HEK293 (cell line): ENCODE measurements around the gene TTLL11.

Source experiments
- OSR2 ChIP-seq: fragments of 450-650 bp; formaldehyde crosslinking; IDR thresholded peaks from 2 replicates; pipeline ENCODE4 v1.5.1; 2016; ENCODE audit warnings: missing biosample characterization, missing genetic modification characterization
- SP7 ChIP-seq: fragments of 450-650 bp; formaldehyde crosslinking; IDR thresholded peaks from 2 replicates; pipeline ENCODE4 v1.5.1; 2016; ENCODE audit warnings: missing biosample characterization, missing genetic modification characterization
- YY1 ChIP-seq: fragments of 450-650 bp; formaldehyde crosslinking; IDR thresholded peaks from 2 replicates; pipeline ENCODE4 v1.5.1; 2018; ENCODE audit warnings: missing biosample characterization, missing genetic modification characterization
- ZNF132 ChIP-seq: fragments of 450-650 bp; formaldehyde crosslinking; IDR thresholded peaks from 2 replicates; pipeline ENCODE4 v1.5.1; 2017; ENCODE audit warnings: missing biosample characterization, missing genetic modification characterization, borderline replicate concordance
- ZNF670 ChIP-seq: fragments of 450-650 bp; formaldehyde crosslinking; IDR thresholded peaks from 2 replicates; pipeline ENCODE4 v1.5.1; 2016; ENCODE audit warnings: missing biosample characterization, missing genetic modification characterization, low read depth
- TF ChIP-seq, protein P1 (sequence below): fragments of 450-650 bp; formaldehyde crosslinking; IDR thresholded peaks from 2 replicates; pipeline ENCODE4 v1.5.1; 2016; ENCODE audit warnings: missing biosample characterization, missing genetic modification characterization
- TF ChIP-seq, protein P2 (sequence below): fragments of 450-650 bp; formaldehyde crosslinking; IDR thresholded peaks from 2 replicates; pipeline ENCODE4 v1.5.1; 2017; ENCODE audit warnings: missing biosample characterization, missing genetic modification characterization

DNA sequence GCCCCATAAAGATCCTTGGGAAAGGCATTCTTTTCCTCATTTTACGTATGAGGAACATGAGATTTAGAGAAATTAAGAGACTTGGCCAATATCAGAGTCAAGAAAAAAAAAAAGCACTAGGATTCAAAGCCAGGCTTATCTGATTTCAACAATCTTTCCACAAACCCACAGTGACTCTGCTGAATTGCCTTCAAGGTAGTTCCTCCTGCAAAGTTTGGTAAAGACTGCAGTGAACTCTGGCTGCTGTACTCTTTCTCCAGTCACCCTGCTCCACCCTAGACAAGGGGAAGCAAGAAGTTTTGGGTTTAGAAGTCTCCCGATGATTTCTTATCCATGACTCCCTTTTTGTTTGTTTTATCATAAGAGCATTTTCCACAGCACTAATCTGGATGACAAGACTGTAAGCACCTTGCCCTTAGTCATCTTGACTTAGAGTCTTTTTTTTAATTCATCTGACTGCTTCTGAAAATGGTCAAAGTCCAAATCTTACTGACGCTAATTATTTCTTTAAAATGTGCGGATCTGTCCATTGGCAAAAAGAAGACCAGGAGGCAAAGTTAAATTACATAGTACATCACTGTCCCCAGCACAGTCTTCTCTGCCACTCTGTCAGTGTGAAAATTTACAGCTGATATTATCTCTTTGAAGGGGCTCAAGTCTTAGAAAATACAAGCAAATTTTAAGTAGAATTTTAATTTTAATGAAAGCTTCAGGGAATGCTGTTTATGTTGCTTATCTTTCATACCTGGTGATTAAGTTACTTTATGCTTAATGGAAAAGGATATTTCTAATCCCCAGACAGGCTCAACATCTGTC, 180.1 kb downstream of the TTLL11 start:
- TF ChIP-seq, protein P1, sequence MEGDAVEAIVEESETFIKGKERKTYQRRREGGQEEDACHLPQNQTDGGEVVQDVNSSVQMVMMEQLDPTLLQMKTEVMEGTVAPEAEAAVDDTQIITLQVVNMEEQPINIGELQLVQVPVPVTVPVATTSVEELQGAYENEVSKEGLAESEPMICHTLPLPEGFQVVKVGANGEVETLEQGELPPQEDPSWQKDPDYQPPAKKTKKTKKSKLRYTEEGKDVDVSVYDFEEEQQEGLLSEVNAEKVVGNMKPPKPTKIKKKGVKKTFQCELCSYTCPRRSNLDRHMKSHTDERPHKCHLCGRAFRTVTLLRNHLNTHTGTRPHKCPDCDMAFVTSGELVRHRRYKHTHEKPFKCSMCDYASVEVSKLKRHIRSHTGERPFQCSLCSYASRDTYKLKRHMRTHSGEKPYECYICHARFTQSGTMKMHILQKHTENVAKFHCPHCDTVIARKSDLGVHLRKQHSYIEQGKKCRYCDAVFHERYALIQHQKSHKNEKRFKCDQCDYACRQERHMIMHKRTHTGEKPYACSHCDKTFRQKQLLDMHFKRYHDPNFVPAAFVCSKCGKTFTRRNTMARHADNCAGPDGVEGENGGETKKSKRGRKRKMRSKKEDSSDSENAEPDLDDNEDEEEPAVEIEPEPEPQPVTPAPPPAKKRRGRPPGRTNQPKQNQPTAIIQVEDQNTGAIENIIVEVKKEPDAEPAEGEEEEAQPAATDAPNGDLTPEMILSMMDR (tag by site-specific recombination), result no peak
- TF ChIP-seq ZNF132 (tag by site-specific recombination) (no peak), ZNF670 (tag by site-specific recombination) (no peak), SP7 (tag by site-specific recombination) (no peak), YY1 (tag by site-specific recombination) (no peak), OSR2 (tag by site-specific recombination) (no peak)
- TF ChIP-seq, protein P2, sequence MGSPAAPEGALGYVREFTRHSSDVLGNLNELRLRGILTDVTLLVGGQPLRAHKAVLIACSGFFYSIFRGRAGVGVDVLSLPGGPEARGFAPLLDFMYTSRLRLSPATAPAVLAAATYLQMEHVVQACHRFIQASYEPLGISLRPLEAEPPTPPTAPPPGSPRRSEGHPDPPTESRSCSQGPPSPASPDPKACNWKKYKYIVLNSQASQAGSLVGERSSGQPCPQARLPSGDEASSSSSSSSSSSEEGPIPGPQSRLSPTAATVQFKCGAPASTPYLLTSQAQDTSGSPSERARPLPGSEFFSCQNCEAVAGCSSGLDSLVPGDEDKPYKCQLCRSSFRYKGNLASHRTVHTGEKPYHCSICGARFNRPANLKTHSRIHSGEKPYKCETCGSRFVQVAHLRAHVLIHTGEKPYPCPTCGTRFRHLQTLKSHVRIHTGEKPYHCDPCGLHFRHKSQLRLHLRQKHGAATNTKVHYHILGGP (tag by site-specific recombination), result no peak
